ENCODE data around the gene HEATR9. TPM values are rescaled to one million over a fixed set of nuclear protein-coding genes. Genes with fewer than 3 reads are reported as not detected.

Gene HEATR9
- total and polyA plus RNA-seq, 2 donors (not counting 1 experiment from before 2014, with no cell fraction given), result 0.06 TPM; not detected in 1

GRCh38 chr17:35889818-35890773 lies 21.4 kb upstream of the HEATR9 start:
- no peaks in the 10 kb centered on the region for H3K9me3 Mint-ChIP-seq (ENCODE audit: insufficient read depth)
- Histone ChIP-seq H3K79me2 (ENCODE audit: control insufficient read depth, insufficient read depth, low read length) (no peaks in the 10 kb centered on the region), H3K4me1 (ENCODE audit: control insufficient read depth in 2 of 2, insufficient read depth in 2 of 2, low read length in 2 of 2) (no peaks in the 10 kb centered on the region), H3K27me3 (replicated peaks in 1 of 4; ENCODE audit: control extremely low read depth in 1 of 4, control insufficient read depth in 3 of 4, insufficient read depth in 4 of 4, low read length in 3 of 4) (no peaks in the 10 kb centered on the region), H3K9ac (ENCODE audit: low read length) (no peak overlapping the region), H3K36me3 (replicated peaks in 1 of 2; ENCODE audit: control extremely low read depth in 1 of 2, control insufficient read depth in 1 of 2, extremely low read depth in 1 of 2, insufficient read depth in 2 of 2, low read length in 1 of 2) (no peaks in the 10 kb centered on the region), H3K4me2 (replicated peaks; ENCODE audit: low read depth, low read length, poor library complexity, severe bottlenecking) (no peak overlapping the region), H3K27ac (ENCODE audit: low read length in 2 of 2) (no peak overlapping the region), H3K4me3 (ENCODE audit: control extremely low read depth in 1 of 5, extremely low read depth in 1 of 5, insufficient read depth in 1 of 5, low read depth in 2 of 5, low read length in 4 of 5) (no peak overlapping the region), H2AFZ (ENCODE audit: insufficient read depth, low read depth, low read length, poor library complexity, severe bottlenecking) (no peak overlapping the region), H4K20me1 (ENCODE audit: control insufficient read depth, insufficient read depth, low read length, poor library complexity, severe bottlenecking) (no peaks in the 10 kb centered on the region), H3K9me3 (ENCODE audit: control extremely low read depth in 1 of 3, control insufficient read depth in 2 of 3, insufficient read depth in 1 of 3, low read length in 2 of 3) (no peaks in the 10 kb centered on the region)
- DNase-seq, result no peak
- TF ChIP-seq CTCF (IDR thresholded peaks at IDR 0.05) (no peak), EZH2 (IDR thresholded peaks at IDR 0.05; ENCODE audit: borderline replicate concordance, insufficient read depth, low read depth, low read length, poor library complexity, severe bottlenecking) (no peak)
- ChIA-PET POLR2A (no interaction called here), CTCF (interaction anchor here (0.7 kb wide), 1 partner anchor 142 kb away, joined by 3 read pairs; no protein-coding TSS in a partner anchor)
- intact Hi-C loops (cut with micrococcal nuclease), result no loop called here
- H3K27ac Mint-ChIP-seq, result no peak overlapping the region
- no peaks in the 10 kb centered on the region for H3K4me1 Mint-ChIP-seq
- 100% methylated on average over 1 of the region's 2 CpGs for WGBS (ENCODE audit: insufficient coverage)
- no peak overlapping the region for H3K4me3 Mint-ChIP-seq
- peaks cover 1% of the 10 kb centered on the region for H3K27me3 Mint-ChIP-seq
- no peak for ATAC-seq (ENCODE audit: low read depth)

GRCh38 chr17:35889241-35889640 lies 20.6 kb upstream of the HEATR9 start:
- no peak overlapping the region for H3K9ac ChIP-seq (ENCODE audit: low read length)
- no peak overlapping the region for H3K4me3 Mint-ChIP-seq
- no peaks in the 10 kb centered on the region for H3K36me3 ChIP-seq (replicated peaks in 1 of 2; ENCODE audit: control extremely low read depth in 1 of 2, control insufficient read depth in 1 of 2, extremely low read depth in 1 of 2, insufficient read depth in 2 of 2, low read length in 1 of 2)
- H3K9me3 ChIP-seq (ENCODE audit: control extremely low read depth in 1 of 3, control insufficient read depth in 2 of 3, insufficient read depth in 1 of 3, low read length in 2 of 3), result no peaks in the 10 kb centered on the region
- no peak overlapping the region for H3K4me2 ChIP-seq (replicated peaks; ENCODE audit: low read depth, low read length, poor library complexity, severe bottlenecking)
- H3K27ac Mint-ChIP-seq, result no peak overlapping the region
- DNase-seq (no peak), ATAC-seq (ENCODE audit: low read depth) (no peak)
- H3K27me3 Mint-ChIP-seq, result no peaks in the 10 kb centered on the region
- H3K4me1 ChIP-seq (ENCODE audit: control insufficient read depth in 2 of 2, insufficient read depth in 2 of 2, low read length in 2 of 2), result no peaks in the 10 kb centered on the region
- H3K27me3 ChIP-seq (replicated peaks in 1 of 4; ENCODE audit: control extremely low read depth in 1 of 4, control insufficient read depth in 3 of 4, insufficient read depth in 4 of 4, low read length in 3 of 4), result no peaks in the 10 kb centered on the region
- TF ChIP-seq EZH2 (IDR thresholded peaks at IDR 0.05; ENCODE audit: borderline replicate concordance, insufficient read depth, low read depth, low read length, poor library complexity, severe bottlenecking) (no peak), CTCF (IDR thresholded peaks at IDR 0.05) (no peak)
- ChIA-PET POLR2A (no interaction called here), CTCF (no interaction called here)
- no peaks in the 10 kb centered on the region for H3K9me3 Mint-ChIP-seq (ENCODE audit: insufficient read depth)
- no peak overlapping the region for H2AFZ ChIP-seq (ENCODE audit: insufficient read depth, low read depth, low read length, poor library complexity, severe bottlenecking)
- H3K79me2 ChIP-seq (ENCODE audit: control insufficient read depth, insufficient read depth, low read length), result no peaks in the 10 kb centered on the region
- H3K27ac ChIP-seq (ENCODE audit: low read length in 2 of 2), result no peak overlapping the region
- H3K4me1 Mint-ChIP-seq, result no peaks in the 10 kb centered on the region
- no CpG with 5 or more reads among the region's 2 CpGs for WGBS (ENCODE audit: insufficient coverage)
- no peaks in the 10 kb centered on the region for H4K20me1 ChIP-seq (ENCODE audit: control insufficient read depth, insufficient read depth, low read length, poor library complexity, severe bottlenecking)
- no peak overlapping the region for H3K4me3 ChIP-seq (ENCODE audit: control extremely low read depth in 1 of 5, extremely low read depth in 1 of 5, insufficient read depth in 1 of 5, low read depth in 2 of 5, low read length in 4 of 5)
- intact Hi-C loops (cut with micrococcal nuclease), result no loop called here
